Activated CD8-positive, alpha-beta memory T cell treated with anti-CD3 and anti-CD28 coated beads, Interleukin-2, amount 50 U/mL, for 1 hour (primary cell): Measurements from ENCODE around the gene ZDHHC13.
"Not testable (repeated sequence)": the region's sequence is repeated elsewhere in the genome, so short reads cannot be mapped to it uniquely, and the experiment has no call there.

Experiments used
- DNase-seq: peaks from one replicate; pipeline ENCODE4 v3.0.0-alpha.2; 2020; ENCODE audit errors: extremely low read depth

The ZDHHC13 gene

GRCh38 chr11:19099093-19099492 is 17.9 kb upstream of the ZDHHC13 start:
- DNase-seq: no peak

- DNase-seq: no peak
These were observed 16.1 kb upstream of the ZDHHC13 start for GRCh38 chr11:19100885-19101284.

- no peak for DNase-seq
These were observed 15.0 kb upstream of the ZDHHC13 start for GRCh38 chr11:19101796-19102520.

GRCh38 chr11:19102521-19102900 is 14.5 kb upstream of the ZDHHC13 start:
- no peak for DNase-seq

- no peak for DNase-seq
These were observed 12.0 kb upstream of the ZDHHC13 start for GRCh38 chr11:19105011-19105410.

- no peak for DNase-seq
These were observed 9.8 kb upstream of the ZDHHC13 start for GRCh38 chr11:19107125-19107524.

- no peak for DNase-seq
These were observed 6.7 kb upstream of the ZDHHC13 start for GRCh38 chr11:19110295-19110694.

GRCh38 chr11:19111809-19112208 is 5.2 kb upstream of the ZDHHC13 start:
- no peak for DNase-seq

- no peak for DNase-seq
These were observed 545 bp upstream of the ZDHHC13 start for GRCh38 chr11:19116276-19116970.

- no peak for DNase-seq
These were observed 761 bp downstream of the ZDHHC13 start for GRCh38 chr11:19117760-19118097.

- no peak for DNase-seq
These were observed 4.7 kb downstream of the ZDHHC13 start for GRCh38 chr11:19121646-19122045.

GRCh38 chr11:19122960-19123615 is 6.1 kb downstream of the ZDHHC13 start:
- no peak for DNase-seq

GRCh38 chr11:19126562-19127325 is 9.8 kb downstream of the ZDHHC13 start:
- not testable (repeated sequence) for DNase-seq

- no peak for DNase-seq
These were observed 17.0 kb downstream of the ZDHHC13 start for GRCh38 chr11:19134004-19134403.

- not testable (repeated sequence) for DNase-seq
These were observed 19.9 kb downstream of the ZDHHC13 start for GRCh38 chr11:19136884-19137283.

GRCh38 chr11:19145319-19145718 is 28.4 kb downstream of the ZDHHC13 start:
- no peak for DNase-seq

GRCh38 chr11:19156892-19157291 is 39.9 kb downstream of the ZDHHC13 start:
- no peak for DNase-seq

- DNase-seq: no peak
These were observed 43.9 kb downstream of the ZDHHC13 start for GRCh38 chr11:19160847-19161246.

GRCh38 chr11:19161651-19162050 is 44.7 kb downstream of the ZDHHC13 start:
- DNase-seq: no peak

- no peak for DNase-seq
These were observed 46.1 kb downstream of the ZDHHC13 start for GRCh38 chr11:19162951-19163505.

- no peak for DNase-seq
These were observed 46.6 kb downstream of the ZDHHC13 start for GRCh38 chr11:19163617-19164016.
